Activated naive CD4-positive, alpha-beta T cell treated with anti-CD3 and anti-CD28 coated beads, Interleukin-2, amount 10 ng/mL, durations not matched to agents 5 hours and 36 hours (primary cell): ENCODE results near the gene FBRS. TPM values are rescaled to one million over a fixed set of nuclear protein-coding genes. Genes with fewer than 3 reads are reported as not detected.

Experiments
- total RNA-seq, 2 experiments: library from RNA; stranded (reverse); gene quantifications; one replicate each; pipeline ENCODE4 v1.2.3, GENCODE V29; 2021

The FBRS gene
- total RNA-seq = 10 to 100 TPM; 95.3 to 95.6 TPM

GRCh38 chr16:30657866-30658730 is at the start of gene FBRS:
Gene FBRS, plus strand, starts transcription at chr16:30658431. Its CDS starts 1,088 bp downstream, at chr16:30659519.

GRCh38 chr16:30609926-30610839 is 48.0 kb upstream of the FBRS start, which contains the start of gene ZNF689:
Gene ZNF689, minus strand, starts transcription at chr16:30610389. Its CDS starts 348 bp downstream, at chr16:30610041.

GRCh38 chr16:30650369-30651123 is 7.7 kb upstream of the FBRS start, which contains the start of gene PRR14:
Gene PRR14, plus strand, starts transcription at chr16:30650960. Its CDS starts 686 bp downstream, at chr16:30651646.

GRCh38 chr16:30698816-30699614 is 40.8 kb downstream of the FBRS start, which contains the start of gene SRCAP:
Gene SRCAP, plus strand, starts transcription at chr16:30699171. Its CDS starts 1,654 bp downstream, at chr16:30700825.

Other genes with a start within 250 kb of the FBRS start
- gene DCTPP1, start 228.4 kb upstream of the FBRS start, total RNA-seq = 10 to 100 TPM; 39.9 to 40.3 TPM
- 10 to 100 TPM; 56.7 to 59.9 TPM for gene SEPHS2, start 212.6 kb upstream of the FBRS start, total RNA-seq
- 100 to 1,000 TPM; 550 to 559 TPM for gene ITGAL, start 185.7 kb upstream of the FBRS start, total RNA-seq
- gene ZNF768, start 131.9 kb upstream of the FBRS start, total RNA-seq = 1 to 10 TPM; 4.9 to 5.3 TPM
- gene ZNF747, start 123.6 kb upstream of the FBRS start, total RNA-seq = 10 to 100 TPM; 11.8 to 12.3 TPM
- 10 to 100 TPM; 18.1 to 18.5 TPM for gene ZNF764, start 100.1 kb upstream of the FBRS start, total RNA-seq
- gene ZNF688, start 86.7 kb upstream of the FBRS start, total RNA-seq = 10 to 100 TPM; 16.3 TPM
- gene ZNF785, start 72.7 kb upstream of the FBRS start, total RNA-seq = 10 to 100 TPM; 18.2 to 19.7 TPM
- gene ZNF689, start 48.0 kb upstream of the FBRS start, total RNA-seq = 10 to 100 TPM; 10.6 to 10.8 TPM
- gene PRR14, start 7.5 kb upstream of the FBRS start, total RNA-seq = 10 to 100 TPM; 71.0 to 75.9 TPM
- gene SRCAP, start 40.7 kb downstream of the FBRS start, total RNA-seq = 10 to 100 TPM; 72.5 to 75.9 TPM
- 10 to 100 TPM; 34.6 to 37.1 TPM for gene PHKG2, start 90.0 kb downstream of the FBRS start, total RNA-seq
- 1 to 10 TPM; 2.2 to 2.4 TPM for gene CFAP119, start 103.6 kb downstream of the FBRS start, total RNA-seq
- 10 to 100 TPM; 83.1 to 85.9 TPM for gene RNF40, start 103.9 kb downstream of the FBRS start, total RNA-seq
- 1 to 10 TPM; 2.5 to 2.6 TPM for gene ZNF629, start 128.8 kb downstream of the FBRS start, total RNA-seq
- gene BCL7C, start 235.6 kb downstream of the FBRS start, total RNA-seq = 10 to 100 TPM; 23.0 to 23.2 TPM
- under 1 TPM; 0.20 to 0.31 TPM for gene CTF1, start 238.2 kb downstream of the FBRS start, total RNA-seq